ENCODE results near the gene CD209.
"Not testable (repeated sequence)": the region's sequence is repeated elsewhere in the genome, so short reads cannot be mapped to it uniquely, and the experiment has no call there.

DNA sequence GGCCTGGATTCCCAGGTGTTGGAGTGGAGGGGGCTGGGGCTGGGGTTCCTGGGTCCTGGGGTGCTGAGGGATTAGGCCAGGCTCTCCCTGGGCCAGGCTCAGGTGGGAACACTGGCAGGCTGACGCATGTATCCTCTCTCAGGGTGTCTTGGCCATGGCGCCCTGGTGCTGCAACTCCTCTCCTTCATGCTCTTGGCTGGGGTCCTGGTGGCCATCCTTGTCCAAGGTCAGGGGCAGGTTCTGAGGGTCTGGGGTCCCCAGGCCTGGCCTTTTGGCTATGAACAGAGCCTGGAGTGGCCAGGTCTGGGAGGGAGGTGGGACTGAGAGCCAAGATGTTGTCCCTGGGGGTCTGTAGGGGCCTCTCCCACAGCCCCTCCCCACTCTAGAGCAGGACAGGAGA, 17.7 kb upstream of the CD209 start:
- TF ChIP-seq, protein P1, sequence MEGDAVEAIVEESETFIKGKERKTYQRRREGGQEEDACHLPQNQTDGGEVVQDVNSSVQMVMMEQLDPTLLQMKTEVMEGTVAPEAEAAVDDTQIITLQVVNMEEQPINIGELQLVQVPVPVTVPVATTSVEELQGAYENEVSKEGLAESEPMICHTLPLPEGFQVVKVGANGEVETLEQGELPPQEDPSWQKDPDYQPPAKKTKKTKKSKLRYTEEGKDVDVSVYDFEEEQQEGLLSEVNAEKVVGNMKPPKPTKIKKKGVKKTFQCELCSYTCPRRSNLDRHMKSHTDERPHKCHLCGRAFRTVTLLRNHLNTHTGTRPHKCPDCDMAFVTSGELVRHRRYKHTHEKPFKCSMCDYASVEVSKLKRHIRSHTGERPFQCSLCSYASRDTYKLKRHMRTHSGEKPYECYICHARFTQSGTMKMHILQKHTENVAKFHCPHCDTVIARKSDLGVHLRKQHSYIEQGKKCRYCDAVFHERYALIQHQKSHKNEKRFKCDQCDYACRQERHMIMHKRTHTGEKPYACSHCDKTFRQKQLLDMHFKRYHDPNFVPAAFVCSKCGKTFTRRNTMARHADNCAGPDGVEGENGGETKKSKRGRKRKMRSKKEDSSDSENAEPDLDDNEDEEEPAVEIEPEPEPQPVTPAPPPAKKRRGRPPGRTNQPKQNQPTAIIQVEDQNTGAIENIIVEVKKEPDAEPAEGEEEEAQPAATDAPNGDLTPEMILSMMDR (IDR thresholded peaks at IDR 0.05) = not testable (repeated sequence)
- TF ChIP-seq POLR2A (IDR thresholded peaks at IDR 0.05) = not testable (repeated sequence)

All from uterus (tissue), 2 donors.